Activated CD8-positive, alpha-beta memory T cell treated with anti-CD3 and anti-CD28 coated beads for 1 hour (primary cell): ENCODE results near the gene SSTR4.

Experiments
- DNase-seq, 2 donors: peaks; one replicate each; pipeline ENCODE4 v3.0.0-alpha.2; 2020; ENCODE audit warnings: low read depth in 1 of 2; ENCODE audit errors: extremely low read depth in 1 of 2

SSTR4 gene

DNA sequence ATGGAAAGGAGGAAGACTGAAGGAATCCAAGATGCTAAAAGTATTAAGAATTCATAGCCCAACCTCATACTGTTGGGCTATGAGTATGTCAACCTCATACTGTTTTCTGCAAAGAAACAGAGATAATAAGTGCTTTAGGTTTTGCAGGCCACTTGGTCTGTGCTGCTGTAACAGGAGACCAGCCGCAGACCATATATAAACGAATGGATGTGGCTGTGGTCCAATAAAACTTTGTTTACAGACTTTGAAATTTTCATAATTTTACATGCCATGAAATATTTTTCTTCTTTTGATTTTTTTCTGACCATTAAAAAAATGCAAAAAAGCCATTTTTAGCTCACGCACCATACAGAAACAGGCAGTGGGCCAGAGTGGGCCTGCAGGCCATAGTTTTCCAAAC lies 28.1 kb downstream of the SSTR4 start:
- no peak for DNase-seq

- DNase-seq: no peak
Observed at GRCh38 chr20:23063581-23063980, 28.5 kb downstream of the SSTR4 start.

GRCh38 chr20:23065266-23066201 lies 30.4 kb downstream of the SSTR4 start:
- no peak for DNase-seq

- no peak for DNase-seq
Observed at GRCh38 chr20:23066772-23067171, 31.7 kb downstream of the SSTR4 start.

- DNase-seq: no peak
Observed at GRCh38 chr20:23068283-23068682, 33.2 kb downstream of the SSTR4 start.

GRCh38 chr20:23069108-23069507 lies 34.0 kb downstream of the SSTR4 start:
- DNase-seq: no peak

DNA sequence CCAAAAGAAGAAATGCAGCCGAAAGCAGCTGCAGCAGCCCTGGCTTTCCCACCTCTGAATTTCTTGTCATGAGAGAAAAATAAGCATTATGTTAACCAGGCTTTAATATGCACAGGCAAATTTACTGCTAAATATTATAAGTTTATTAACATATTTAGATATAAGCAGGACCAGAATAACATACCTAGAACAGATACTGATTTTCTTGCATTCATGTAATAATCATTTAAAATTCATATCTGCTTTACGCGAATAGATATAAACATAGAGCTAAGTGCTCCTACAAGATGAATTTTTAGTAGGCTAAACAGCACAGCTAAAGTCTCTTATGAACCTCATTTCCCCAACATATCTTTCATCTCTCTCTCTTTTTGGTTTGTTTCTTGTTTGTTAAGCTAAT lies 36.3 kb downstream of the SSTR4 start:
- DNase-seq: no peak

DNA sequence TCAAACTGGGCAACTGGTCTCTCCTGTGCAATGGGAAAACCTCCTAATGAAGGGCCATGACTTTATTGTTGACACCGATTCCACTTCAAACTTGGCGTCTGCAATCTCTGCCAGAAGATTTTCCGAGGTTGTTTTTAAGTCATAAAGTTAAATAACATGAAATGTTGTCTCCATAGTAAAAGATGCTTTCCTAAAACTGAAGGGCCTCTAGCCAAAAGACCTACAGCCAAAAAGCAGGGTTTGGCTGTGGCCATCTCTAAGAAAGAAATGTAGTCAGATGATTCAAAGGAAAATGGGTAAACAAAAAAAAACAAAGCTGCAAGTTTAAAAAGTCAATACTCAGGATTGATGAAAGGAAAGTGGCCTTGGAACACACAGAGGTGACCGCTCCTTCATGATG lies 36.9 kb downstream of the SSTR4 start:
- no peak for DNase-seq

DNA sequence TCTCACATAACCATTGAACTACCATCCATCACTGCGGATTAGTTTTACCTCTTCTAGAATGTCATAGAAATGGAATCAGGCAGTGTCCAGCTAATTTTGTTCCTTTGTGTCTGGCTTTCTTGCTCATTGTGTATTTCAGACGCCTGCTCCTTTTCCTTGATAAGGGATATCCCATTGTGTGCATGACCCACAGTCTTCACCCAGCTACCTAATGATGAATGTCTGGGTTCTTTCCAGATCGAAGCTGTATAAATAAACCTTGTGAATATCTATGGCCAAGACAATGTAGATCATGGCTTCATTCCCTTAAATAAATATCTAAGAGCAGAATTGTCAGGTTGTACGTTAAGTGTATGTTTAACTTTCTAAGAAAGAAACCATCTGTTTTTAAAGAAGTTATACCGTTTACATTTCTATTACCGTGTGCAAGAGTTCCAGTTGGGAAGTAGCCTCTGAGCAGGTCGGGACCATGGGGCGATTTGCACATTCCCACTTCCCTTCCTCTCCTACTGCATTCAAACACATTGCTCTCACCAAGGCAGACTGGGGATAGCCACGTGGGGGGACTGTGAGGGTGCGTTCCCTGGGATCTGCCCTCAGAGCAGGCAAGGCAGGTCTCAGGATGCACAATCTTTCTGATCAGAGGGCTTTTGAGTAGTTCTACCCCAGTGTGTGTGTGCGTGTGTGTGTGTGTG lies 37.9 kb downstream of the SSTR4 start:
- no peak for DNase-seq

DNA sequence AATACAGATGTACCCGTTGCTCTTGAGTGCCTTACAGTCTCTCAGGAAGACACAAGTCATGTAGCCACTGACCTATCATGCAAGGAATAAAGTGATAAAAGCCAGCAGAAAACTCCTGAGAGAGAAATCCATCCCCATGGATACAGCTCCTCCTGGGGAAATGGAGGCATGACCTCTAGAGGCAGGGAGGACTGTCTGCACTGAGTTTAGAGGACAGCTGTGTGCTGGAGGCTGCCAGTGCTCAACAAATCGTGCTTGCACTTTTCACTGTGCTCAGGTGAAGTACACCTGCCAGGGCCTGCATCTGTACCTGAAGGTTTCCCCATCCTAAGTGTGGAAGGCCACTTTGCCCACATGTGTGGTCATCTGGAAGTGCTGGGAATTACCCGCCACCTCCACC lies 38.9 kb downstream of the SSTR4 start:
- no peak for DNase-seq

DNA sequence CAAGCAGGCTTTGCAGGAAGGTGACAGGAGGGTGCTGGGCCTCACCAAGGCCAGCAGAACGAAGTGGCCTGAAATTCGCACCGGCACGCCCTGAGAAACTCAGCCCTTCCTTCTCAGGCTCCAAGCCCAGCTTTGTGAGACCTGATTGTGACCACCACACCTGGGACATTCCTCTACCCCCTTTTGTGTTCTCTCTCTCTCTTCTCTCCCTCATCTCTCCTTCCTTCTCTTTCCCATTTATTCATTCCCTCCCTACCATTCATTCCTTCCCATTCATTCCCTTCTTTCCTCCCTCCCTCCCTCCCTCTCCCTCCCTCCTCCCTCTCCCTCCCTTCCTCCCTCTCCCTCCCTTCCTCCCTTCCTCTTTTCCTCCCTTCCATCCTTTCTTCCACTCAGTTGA lies 42.2 kb downstream of the SSTR4 start:
- no peak for DNase-seq

DNA sequence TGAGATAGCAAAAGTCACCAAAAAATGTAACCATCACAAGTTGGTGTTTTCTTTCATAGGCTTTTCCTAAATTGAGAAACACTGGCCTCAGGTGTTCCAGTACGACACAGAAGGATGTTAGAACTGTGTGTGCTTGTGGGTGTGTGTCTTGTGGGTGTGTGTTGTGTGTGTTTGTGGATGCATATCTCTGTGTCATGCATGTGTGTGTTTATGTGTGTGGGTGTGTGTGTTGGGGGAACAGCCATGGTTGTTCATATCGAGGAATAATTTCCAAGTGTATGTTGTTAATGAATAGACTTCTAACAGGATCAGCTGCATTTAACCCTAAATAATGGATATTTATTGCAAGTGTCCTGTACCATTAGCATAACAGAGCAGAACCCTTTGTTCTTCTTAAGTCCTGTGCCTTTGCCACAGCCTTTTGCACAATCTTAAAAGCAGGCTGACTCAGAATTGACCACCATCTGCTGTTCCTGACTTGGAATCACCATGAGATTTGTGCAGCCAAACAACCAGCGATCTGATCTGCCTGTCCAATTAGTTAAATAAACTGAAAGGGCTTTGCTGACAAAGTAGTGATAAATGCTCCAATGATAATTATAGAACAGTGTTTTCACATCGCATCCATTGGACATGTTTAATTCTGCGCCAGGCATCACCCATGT lies 43.4 kb downstream of the SSTR4 start:
- no peak for DNase-seq

DNA sequence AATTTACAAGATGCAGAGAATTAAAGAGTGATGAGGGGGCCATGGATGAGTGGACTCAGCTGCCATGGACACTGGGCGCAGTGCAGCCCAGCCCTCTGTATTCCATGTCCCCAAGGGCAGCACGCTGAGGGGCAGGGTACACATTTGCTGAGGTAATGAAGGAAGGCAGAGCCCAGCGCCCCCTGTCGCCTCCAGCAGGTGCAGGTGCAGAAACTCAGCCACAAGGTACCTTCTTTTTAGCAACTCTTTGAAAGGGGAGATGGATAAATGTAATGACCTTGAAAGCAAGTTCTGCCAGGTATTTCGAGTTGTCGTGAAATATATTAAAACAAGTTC lies 43.9 kb downstream of the SSTR4 start:
- DNase-seq: no peak

GRCh38 chr20:23079926-23080325 lies 44.8 kb downstream of the SSTR4 start:
- no peak for DNase-seq

DNA sequence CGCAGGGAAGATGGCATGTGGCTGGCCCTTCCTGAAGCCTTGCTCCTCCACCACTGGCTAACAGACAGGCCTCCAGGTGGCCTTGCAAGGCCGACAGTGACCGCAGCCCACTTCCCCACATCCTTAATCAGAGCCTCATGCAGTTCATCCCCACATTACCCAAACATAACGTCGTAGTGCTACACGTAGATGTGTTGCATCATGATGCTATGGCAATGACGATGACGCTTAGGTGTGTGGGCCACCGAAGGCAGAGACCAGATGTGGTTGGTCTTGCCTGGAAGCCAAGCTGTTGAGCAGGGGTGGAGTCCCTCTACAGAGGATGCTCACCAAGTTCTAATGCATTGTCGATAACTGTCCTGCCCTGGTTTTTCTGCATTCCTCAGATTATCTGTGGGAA lies 45.4 kb downstream of the SSTR4 start:
- DNase-seq: no peak

- no peak for DNase-seq
Observed at GRCh38 chr20:23081263-23081819, 46.2 kb downstream of the SSTR4 start.

DNA sequence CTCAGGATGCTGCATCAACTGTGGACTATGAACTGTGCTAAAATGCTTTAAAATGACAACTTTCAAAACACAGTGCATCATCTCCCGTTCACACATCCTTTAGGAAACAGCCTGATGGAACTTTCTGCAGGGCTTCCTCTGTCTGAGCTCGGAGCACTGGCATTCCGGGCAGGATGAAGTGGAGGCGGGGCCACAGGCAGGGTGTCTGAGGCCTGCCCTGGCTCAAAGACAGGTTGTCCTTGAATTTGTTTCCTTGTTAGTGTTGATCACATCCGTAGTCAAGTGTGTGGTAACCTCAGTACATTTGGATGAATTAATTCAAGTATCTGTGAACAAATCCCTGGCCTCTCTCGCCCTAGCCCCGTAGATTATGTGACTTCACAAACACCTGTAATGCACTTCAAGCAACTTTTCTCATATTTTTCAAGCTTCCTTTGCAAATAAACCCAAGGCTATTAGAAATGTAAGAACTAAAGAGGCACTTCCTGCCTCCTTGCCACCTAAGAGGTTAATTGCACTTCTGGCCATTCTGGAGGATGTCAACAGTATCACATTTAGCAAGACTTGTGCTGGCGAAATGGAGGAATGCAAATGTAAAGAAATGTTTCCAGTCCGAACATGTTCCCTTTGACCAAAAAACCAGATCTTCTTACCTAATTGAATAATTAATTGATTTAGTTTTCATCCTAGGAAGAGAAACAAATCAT lies 47.9 kb downstream of the SSTR4 start:
- no peak for DNase-seq

DNA sequence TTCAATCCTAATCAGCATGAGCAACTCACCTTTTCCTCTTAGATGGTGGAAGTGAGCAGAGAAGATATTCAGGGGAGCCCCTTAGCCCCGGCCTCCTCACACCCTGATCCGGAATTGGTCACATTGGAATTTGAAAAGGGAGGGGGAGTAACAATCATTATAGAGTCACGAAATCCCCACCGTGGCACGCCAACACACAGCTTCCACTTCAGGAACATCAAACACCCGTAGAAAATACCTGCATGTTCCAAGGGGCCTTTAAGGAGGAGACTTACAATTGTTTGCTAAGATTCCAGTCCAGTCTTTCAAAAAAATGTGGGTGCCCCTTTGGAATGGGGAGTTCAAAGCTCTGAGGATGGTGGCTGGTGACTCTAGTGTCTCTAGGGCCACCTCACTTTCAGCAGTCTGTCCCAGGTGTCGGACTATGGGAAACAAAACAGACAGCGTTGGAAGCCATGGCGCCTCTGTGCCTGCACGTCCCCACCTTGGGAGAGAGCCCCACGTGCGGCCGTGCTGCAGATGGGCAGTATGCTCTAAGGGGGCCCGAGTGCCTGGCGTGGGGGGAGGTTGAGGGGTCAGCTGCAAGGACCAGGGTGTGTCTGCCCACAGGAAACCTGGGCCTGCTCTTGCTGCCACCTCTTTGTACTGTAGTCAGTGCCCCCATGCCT lies 48.6 kb downstream of the SSTR4 start:
- DNase-seq: no peak

DNA sequence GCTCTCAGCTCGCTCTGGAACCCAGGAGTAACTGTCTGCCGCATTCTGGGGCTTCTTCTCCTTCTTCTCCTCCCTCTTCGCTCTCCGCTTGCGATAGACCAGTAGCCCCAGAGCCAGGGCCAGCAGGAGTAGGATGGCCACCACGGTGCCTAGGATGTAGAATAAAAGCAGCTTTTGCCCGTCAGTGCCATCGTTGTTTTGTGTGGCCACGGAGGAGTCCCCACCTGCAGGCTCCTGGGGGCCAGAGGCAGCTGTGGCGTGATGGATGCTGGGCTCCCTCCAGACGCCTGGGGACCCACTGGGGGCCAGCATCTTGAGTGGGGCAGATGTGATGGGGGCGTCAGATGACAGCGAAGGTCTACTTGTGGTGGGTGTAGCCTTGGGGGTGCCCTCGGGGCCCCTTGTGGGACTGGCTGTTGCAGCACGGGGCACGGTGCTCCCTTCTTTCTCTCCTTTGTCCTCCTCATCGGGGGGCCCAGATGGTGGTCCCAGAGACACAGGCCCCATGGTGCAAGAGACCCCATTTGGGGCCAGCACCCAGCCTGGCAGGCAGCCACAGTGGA lies 49.3 kb downstream of the SSTR4 start:
- DNase-seq: no peak

DNA sequence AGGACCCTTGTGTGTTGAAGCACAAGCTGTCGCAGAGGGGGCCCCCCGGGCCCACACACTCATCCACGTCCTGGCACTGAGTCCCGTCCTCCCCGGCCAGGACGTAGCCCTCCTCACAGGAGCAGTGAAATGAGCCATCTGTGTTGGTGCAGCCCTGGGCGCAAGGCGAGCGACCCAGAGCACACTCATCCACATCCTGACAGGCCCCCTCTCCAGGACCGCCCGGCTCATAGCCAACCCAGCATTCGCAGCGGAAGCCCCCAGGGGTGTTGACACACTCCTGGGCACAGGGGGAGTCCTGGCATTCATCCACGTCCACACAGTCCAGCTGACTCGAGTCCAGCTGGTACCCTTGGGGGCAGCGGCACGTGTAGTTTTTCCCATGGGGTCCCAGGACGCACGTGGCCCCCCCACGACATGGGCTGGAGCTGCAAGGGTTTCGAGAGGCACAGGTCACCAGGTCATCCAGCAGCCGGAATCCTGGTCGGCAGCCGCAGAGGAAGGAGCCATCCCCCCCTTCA lies 49.8 kb downstream of the SSTR4 start:
- DNase-seq: no peak
